Measurements from ENCODE around the gene TMIGD2.
"Not testable (repeated sequence)": the region's sequence is repeated elsewhere in the genome, so short reads cannot be mapped to it uniquely, and the experiment has no call there.

The TMIGD2 gene

GRCh38 chr19:4295972-4296771, 6.0 kb downstream of the TMIGD2 start:
- peak in 8 of 14 donors; percentile 1 to 41 (median 16) for DNase-seq

- no peak for DNase-seq
Measured at GRCh38 chr19:4294389-4294788, 7.8 kb downstream of the TMIGD2 start.

GRCh38 chr19:4292515-4292914, 9.7 kb downstream of the TMIGD2 start:
- DNase-seq: no peak

GRCh38 chr19:4291184-4291732, 10.9 kb downstream of the TMIGD2 start:
- DNase-seq: no peak

GRCh38 chr19:4288091-4288777, 14.0 kb downstream of the TMIGD2 start:
- no peak for DNase-seq

GRCh38 chr19:4286141-4286540, 16.0 kb downstream of the TMIGD2 start:
- DNase-seq: not testable (repeated sequence)

- DNase-seq: no peak
Measured at GRCh38 chr19:4284974-4285373, 17.2 kb downstream of the TMIGD2 start.

GRCh38 chr19:4284176-4284958, 17.8 kb downstream of the TMIGD2 start:
- DNase-seq: no peak

GRCh38 chr19:4279530-4280422, 22.4 kb downstream of the TMIGD2 start:
- DNase-seq: no peak

- no peak for DNase-seq
Measured at GRCh38 chr19:4279267-4279529, 23.0 kb downstream of the TMIGD2 start.

- no peak for DNase-seq
Measured at GRCh38 chr19:4278419-4279266, 23.5 kb downstream of the TMIGD2 start, which contains the start of gene SHD. Gene SHD (plus strand): TSS chr19:4279266. CDS start chr19:4280064, 798 bp downstream.

- no peak for DNase-seq
Measured at GRCh38 chr19:4278010-4278409, 24.2 kb downstream of the TMIGD2 start.

GRCh38 chr19:4277191-4277696, 24.9 kb downstream of the TMIGD2 start:
- no peak for DNase-seq

GRCh38 chr19:4274321-4274686, 27.9 kb downstream of the TMIGD2 start:
- DNase-seq: not testable (repeated sequence)

GRCh38 chr19:4272894-4273293, 29.3 kb downstream of the TMIGD2 start:
- DNase-seq: no peak

- DNase-seq: no peak
Measured at GRCh38 chr19:4268816-4269430, 33.3 kb downstream of the TMIGD2 start.

GRCh38 chr19:4267901-4268815, 34.0 kb downstream of the TMIGD2 start:
- no peak for DNase-seq

GRCh38 chr19:4267101-4267900, 34.9 kb downstream of the TMIGD2 start:
- DNase-seq: peak in 2 of 14 donors; percentile 17 to 28

Measured in C1 segment of cervical spinal cord (tissue), 14 donors.